ENCODE results near the gene NACC1. TPM values are rescaled to one million over a fixed set of nuclear protein-coding genes. Genes with fewer than 3 reads are reported as not detected.

NACC1 gene
- total and polyA plus RNA-seq, 2 of the 13 experiments (the other 11 are each of a cell fraction or from before 2014, with no cell fraction given): 31.8 to 42.3 TPM

DNA sequence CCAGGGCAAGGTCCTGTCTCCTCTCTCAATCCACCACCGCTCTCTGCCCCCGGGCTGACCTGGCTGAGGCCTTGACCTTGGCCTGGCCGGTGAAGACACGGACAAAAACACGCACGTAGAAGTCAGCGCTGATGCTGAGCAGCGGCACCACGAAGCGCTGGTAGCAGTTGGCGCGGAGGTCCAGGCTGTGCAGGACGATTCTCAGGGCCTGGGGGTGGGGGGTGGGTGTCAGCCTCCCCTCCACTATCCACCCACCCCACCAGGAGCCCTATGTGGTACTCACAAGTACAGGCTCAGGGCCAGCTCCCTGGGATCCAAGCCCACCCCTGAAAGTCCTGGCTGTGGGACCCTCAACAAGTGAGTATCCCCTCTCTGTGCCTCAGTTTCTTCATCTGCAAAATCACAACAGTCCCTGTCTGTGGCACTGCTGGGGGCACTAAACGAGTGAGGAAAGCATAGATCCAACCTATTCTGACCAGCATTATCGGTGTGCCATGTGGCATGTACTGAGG, 7.9 kb upstream of the NACC1 start:
- Histone ChIP-seq H3K9me3 (ENCODE audit: low read length) (no peaks in the 10 kb centered on the region), H3K27me3 (ENCODE audit: control insufficient read depth in 1 of 2, insufficient read depth in 2 of 2, low read length in 2 of 2) (no peaks in the 10 kb centered on the region), H3K4me1 (ENCODE audit: insufficient read depth, low read length) (peaks cover 6% of the 10 kb centered on the region), H4K20me1 (ENCODE audit: insufficient read depth, low read length) (no peaks in the 10 kb centered on the region), H3K4me3 (replicated peaks in 1 of 3; ENCODE audit: insufficient read depth in 1 of 3, low read depth in 2 of 3, low read length in 3 of 3) (no peak overlapping the region), H3K4me2 (ENCODE audit: low read depth, low read length) (no peak overlapping the region), H3K27ac (ENCODE audit: extremely low read length, insufficient read depth, low read length) (no peak overlapping the region), H3K9ac (ENCODE audit: insufficient read depth, low read depth, low read length) (no peak overlapping the region), H3K36me3 (replicated peaks in 1 of 2; ENCODE audit: control insufficient read depth in 1 of 2, insufficient read depth in 2 of 2, low read length in 2 of 2) (peaks cover 10 to 21% of the 10 kb centered on the region in 2 experiments; a peak in 4 of 5 replicates), H2AFZ (ENCODE audit: low read length) (no peak overlapping the region), H3K79me2 (ENCODE audit: insufficient read depth, low read length) (peaks cover 4% of the 10 kb centered on the region)
- no peak for ATAC-seq
- BruUV-seq (replicated peaks): no TSS peak
- ChIA-PET CTCF (ENCODE audit: low intra/inter-chr PET ratio, low total read pairs) (no interaction called here), POLR2A (no interaction called here)
- no peak for FAIRE-seq
- WGBS (ENCODE audit: low lambda C conversion rate): 97% methylated on average over 3 of the region's 15 CpGs
- no peak for TF ChIP-seq HOXA9 (CRISPR knock-in tag; IDR thresholded peaks at IDR 0.05; ENCODE audit: borderline replicate concordance)
- TF ChIP-seq REPIN1 (CRISPR knock-in tag; IDR thresholded peaks at IDR 0.05; ENCODE audit: borderline replicate concordance, low read depth): no peak
- no peak for TF ChIP-seq NR2F1 (CRISPR knock-in tag; IDR thresholded peaks at IDR 0.05)
- no peak for TF ChIP-seq CHD2 (IDR thresholded peaks at IDR 0.05; ENCODE audit: low read depth, low read length)
- TF ChIP-seq, protein P1, sequence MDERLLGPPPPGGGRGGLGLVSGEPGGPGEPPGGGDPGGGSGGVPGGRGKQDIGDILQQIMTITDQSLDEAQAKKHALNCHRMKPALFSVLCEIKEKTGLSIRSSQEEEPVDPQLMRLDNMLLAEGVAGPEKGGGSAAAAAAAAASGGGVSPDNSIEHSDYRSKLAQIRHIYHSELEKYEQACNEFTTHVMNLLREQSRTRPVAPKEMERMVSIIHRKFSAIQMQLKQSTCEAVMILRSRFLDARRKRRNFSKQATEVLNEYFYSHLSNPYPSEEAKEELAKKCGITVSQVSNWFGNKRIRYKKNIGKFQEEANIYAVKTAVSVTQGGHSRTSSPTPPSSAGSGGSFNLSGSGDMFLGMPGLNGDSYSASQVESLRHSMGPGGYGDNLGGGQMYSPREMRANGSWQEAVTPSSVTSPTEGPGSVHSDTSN (CRISPR knock-in tag; IDR thresholded peaks at IDR 0.05): no peak
- no peak for TF ChIP-seq RXRA (CRISPR knock-in tag; IDR thresholded peaks at IDR 0.05)
- no peak for TF ChIP-seq ZNF747 (CRISPR knock-in tag; IDR thresholded peaks at IDR 0.05; ENCODE audit: borderline replicate concordance)
- no peak for TF ChIP-seq ZBTB7B (CRISPR knock-in tag; IDR thresholded peaks at IDR 0.05)
- in situ Hi-C loops (cut with HindIII; ENCODE audit: extremely low pct_ligation_motif_present, low pct_unique_long_range_greater_than_20kb): no loop called here
- intact Hi-C loops (cut with micrococcal nuclease; ENCODE audit: unreplicated experiment): no loop called here
- no peak for DNase-seq (ENCODE audit: low spot score)

DNA sequence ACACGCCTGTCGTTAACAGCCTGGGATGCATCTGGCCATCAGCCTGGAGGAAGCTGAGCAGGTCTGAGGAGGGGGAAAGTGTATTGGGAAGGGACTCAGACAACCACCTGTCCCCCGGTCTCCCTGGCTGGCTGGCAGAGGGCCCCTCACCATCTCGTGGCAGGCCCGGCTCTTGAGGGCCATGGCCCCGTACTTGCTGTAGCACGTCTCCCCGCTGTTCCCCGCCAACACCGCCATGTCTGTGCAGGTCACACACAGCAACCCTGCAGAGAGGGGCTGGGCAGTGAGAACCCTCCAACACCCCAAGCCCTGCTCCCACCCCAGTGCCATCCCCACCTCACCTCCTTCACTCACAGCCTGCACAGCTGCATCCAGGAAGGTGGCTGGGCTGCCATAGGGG, 5.5 kb upstream of the NACC1 start:
- no peak for ATAC-seq
- Histone ChIP-seq H3K27ac (ENCODE audit: extremely low read length, insufficient read depth, low read length) (no peak overlapping the region), H3K9ac (ENCODE audit: insufficient read depth, low read depth, low read length) (no peak overlapping the region), H3K4me1 (ENCODE audit: insufficient read depth, low read length) (peaks cover 11% of the 10 kb centered on the region), H3K36me3 (replicated peaks in 1 of 2; ENCODE audit: control insufficient read depth in 1 of 2, insufficient read depth in 2 of 2, low read length in 2 of 2) (peaks cover 10 to 18% of the 10 kb centered on the region in 2 experiments; a peak in 4 of 5 replicates), H2AFZ (ENCODE audit: low read length) (no peak overlapping the region), H3K79me2 (ENCODE audit: insufficient read depth, low read length) (peaks cover 16% of the 10 kb centered on the region), H3K27me3 (ENCODE audit: control insufficient read depth in 1 of 2, insufficient read depth in 2 of 2, low read length in 2 of 2) (no peaks in the 10 kb centered on the region; a peak in 1 of 5 replicates), H4K20me1 (ENCODE audit: insufficient read depth, low read length) (no peaks in the 10 kb centered on the region), H3K9me3 (ENCODE audit: low read length) (no peaks in the 10 kb centered on the region), H3K4me2 (ENCODE audit: low read depth, low read length) (no peak overlapping the region), H3K4me3 (replicated peaks in 1 of 3; ENCODE audit: insufficient read depth in 1 of 3, low read depth in 2 of 3, low read length in 3 of 3) (no peak overlapping the region)
- CTCF ChIA-PET (ENCODE audit: low intra/inter-chr PET ratio, low total read pairs): no interaction called here
- BruUV-seq (replicated peaks): no TSS peak
- no peak for FAIRE-seq
- WGBS (ENCODE audit: low lambda C conversion rate): 98% methylated on average over 8 of the region's 10 CpGs
- in situ Hi-C loops (cut with HindIII; ENCODE audit: extremely low pct_ligation_motif_present, low pct_unique_long_range_greater_than_20kb) (no loop called here), intact Hi-C loops (cut with micrococcal nuclease; ENCODE audit: unreplicated experiment) (no loop called here)
- TF ChIP-seq AGO2 (optimal IDR thresholded peaks at IDR 0.05; ENCODE audit: low read depth, low read length) (peak; percentile 29), HOXA5 (CRISPR knock-in tag; IDR thresholded peaks at IDR 0.05) (no peak)
- POLR2A ChIA-PET: no interaction called here
- no peak for DNase-seq (ENCODE audit: low spot score)

Measured in HepG2 (cell line).